HG02973 (cell line): ENCODE measurements around the gene TLR5.

Experiments used
- ATAC-seq: cut with Tn5 transposase; IDR thresholded peaks from one replicate; pipeline ENCODE4 v1.9.1; 2021; ENCODE audit warnings: moderate library complexity; ENCODE audit not compliant: unreplicated experiment

The TLR5 gene

DNA sequence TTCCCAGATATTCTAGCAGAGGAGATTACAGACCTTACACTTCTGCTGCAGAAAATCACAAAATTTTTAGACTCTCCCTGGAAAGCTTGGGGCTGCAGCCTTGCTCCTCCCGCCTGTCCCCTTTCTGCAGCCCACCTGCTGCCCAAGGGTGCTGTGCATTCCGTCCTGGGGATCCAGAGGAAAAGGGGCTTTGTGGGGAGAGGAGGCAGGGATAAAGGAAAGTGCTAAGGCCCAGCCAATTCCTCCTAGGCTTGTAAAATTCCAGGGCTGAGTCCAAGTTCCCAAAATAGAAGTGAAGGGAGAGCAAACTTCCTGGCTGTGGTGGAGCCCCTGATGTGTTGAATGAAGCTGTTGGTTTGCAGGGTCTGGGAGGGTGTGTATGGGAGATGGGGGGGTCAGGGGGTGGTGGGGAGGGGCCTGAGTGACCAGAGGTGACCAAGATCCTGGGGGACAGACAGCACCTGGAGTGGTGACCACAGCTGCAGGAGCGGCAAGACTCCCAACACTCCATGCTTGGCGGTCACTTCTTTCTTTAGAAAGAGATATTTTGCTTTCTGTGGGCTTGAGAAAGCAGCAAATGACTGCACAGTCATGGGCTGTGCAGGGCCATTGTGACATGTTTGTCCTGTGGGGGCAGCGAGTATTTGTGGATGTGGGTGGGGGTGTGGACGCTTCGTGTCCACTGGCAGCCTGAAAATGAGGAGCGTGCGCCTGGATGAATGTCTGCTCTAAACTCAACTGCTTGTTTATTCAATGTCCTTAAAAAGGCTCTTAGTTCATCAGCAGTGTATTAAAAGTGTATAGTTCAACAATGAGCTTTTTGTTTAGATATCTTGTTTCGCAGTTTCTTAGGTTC, 68.4 kb downstream of the TLR5 start:
- no peak for ATAC-seq

DNA sequence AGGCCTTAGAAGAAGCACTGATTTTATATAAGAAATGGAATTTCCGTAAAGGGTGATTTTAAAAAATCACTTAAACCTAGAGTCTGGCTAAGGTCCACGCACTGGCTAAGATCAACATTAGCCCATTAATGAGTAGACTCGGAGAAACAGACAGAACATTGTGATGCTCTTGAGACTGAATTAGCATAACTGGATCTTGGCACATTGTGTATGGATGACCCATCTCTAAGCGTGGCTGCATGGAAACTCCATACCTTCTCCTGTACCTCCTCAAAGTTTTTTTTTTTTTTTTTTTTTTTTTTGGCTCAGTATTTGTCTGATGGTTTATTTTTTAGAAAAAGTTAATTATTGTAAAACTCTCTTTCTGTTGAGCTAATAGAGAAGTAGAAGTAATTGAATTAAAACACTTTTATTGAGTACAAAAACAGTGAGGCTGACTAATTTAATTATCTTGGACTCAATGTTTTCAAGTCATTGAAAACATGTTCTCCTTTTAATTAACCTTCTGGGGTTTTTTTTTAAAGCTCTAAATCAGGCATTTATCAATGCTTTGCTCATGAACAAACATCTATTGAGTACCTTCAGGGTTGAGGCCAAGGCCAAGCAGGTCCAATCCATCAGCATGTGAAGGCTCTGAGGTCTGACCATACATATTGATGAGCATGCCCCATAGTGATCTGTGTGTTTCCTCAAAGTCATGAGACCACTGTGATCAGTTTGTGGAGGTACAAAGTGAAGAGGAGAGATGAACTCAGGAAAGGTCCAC, 74.0 kb downstream of the TLR5 start:
- no peak for ATAC-seq

DNA sequence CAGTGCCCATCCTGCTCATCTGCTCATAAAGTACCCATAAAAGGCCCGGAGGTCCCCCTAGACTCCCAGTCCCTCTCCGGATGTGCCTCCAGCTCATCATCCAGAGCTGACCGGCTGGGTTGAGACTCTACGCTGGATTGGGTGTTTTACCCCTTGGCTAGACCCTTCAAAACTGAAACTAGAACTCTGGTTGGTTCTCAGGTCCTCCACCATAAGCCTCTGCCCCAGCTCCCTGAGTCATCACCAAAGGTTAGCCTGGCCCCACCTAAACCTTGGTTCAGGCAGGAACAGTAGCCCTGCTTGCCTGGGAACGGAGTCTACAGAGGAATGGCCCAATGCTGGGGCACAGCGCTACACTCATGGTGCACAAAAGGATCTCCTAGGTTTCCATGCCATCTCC, 75.1 kb downstream of the TLR5 start:
- no peak for ATAC-seq

GRCh38 chr1:223066415-223066814, 76.6 kb downstream of the TLR5 start:
- ATAC-seq = no peak

GRCh38 chr1:223062177-223062576, 80.9 kb downstream of the TLR5 start:
- ATAC-seq = no peak

- no peak for ATAC-seq
Measured at GRCh38 chr1:223059526-223059925, 83.5 kb downstream of the TLR5 start.
